ENCODE data around the gene SHB. TPM values are rescaled to one million over a fixed set of nuclear protein-coding genes. Genes with fewer than 3 reads are reported as not detected.

The SHB gene
- total RNA-seq, 1 experiment from 2014 or later: 20.0 TPM

GRCh38 chr9:38091310-38092199, 22.5 kb upstream of the SHB start:
- H3K27me3 ChIP-seq: no peaks in the 10 kb centered on the region
- H3K36me3 ChIP-seq: no peaks in the 10 kb centered on the region
- no peak overlapping the region for H3K4me3 ChIP-seq
- H3K9me3 ChIP-seq: no peaks in the 10 kb centered on the region
- DNase-seq: no peak

GRCh38 chr9:38090170-38090569, 21.1 kb upstream of the SHB start:
- Histone ChIP-seq H3K36me3 (no peaks in the 10 kb centered on the region), H3K4me3 (no peak overlapping the region), H3K9me3 (no peaks in the 10 kb centered on the region), H3K27me3 (no peaks in the 10 kb centered on the region)
- no peak for DNase-seq

- no peak for DNase-seq
- Histone ChIP-seq H3K9me3 (no peaks in the 10 kb centered on the region), H3K4me3 (no peak overlapping the region), H3K36me3 (no peaks in the 10 kb centered on the region), H3K27me3 (no peaks in the 10 kb centered on the region)
Observed at GRCh38 chr9:38089387-38090165, 20.5 kb upstream of the SHB start.

DNA sequence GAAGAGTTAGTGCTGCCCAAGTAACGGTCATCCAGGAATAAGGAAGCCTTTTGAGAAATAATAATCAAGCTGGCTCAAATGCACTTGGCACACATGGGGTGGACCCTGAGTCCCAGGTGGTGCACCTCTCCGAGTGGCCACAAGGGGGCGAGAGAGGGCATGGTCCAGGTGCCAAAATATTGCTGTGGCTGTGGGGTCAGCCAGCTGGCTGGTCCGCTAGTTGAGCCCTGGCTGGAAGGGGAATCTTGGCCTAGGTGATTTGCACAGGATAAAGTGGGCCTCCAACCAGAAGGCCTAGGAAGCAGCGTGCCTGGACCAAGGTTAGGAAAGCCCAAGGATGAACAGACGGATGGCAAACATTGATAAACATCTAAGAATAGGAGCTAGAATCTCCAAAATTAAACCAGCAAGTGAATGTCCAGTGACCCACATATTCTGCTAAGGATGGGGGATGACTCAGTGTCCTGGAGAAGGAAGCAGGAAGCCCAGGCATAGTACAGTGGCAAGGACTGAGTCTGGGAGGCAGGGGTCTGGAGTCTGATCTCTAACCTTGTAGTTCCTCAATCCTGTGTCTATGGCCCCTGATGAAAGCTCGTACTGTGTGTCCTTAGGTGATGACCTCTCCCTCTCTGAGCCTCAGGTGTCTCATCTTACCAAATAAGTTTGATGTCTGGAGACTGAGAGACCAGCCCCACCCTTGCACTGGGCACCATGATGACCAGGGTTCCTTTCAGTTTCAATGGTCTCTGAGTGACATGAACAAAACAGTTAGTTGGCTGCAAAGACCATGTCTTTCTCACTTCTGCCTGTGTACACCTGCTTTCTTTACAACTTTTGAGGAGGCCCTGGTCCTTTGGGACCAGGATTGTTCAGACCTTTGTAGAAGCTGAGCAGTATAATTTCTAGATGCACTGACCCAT, 19.2 kb upstream of the SHB start:
- Histone ChIP-seq H3K4me3 (no peak overlapping the region), H3K9me3 (no peaks in the 10 kb centered on the region), H3K27me3 (no peaks in the 10 kb centered on the region), H3K36me3 (no peaks in the 10 kb centered on the region)
- no peak for DNase-seq

GRCh38 chr9:38086496-38086895, 17.5 kb upstream of the SHB start:
- Histone ChIP-seq H3K27me3 (no peaks in the 10 kb centered on the region), H3K4me3 (no peak overlapping the region)

DNA sequence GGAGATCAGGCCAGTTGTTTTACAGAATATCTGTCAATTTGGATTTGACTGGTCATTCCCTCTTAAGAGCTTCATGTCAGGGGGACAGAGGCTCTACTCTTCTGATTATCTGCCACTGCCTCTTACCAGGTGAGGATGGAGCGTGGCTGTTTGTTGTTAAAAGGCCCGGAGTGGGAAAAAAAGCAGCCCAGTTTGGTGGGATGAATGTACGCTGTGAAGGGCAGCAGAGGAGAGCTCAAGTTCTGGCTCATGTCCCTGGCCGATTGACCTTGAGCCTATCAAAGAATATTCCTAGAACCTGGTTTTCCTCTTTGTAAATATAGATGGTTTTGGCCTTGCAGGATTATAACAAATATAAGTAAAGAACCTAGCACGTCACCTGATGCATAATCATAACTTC, 16.3 kb upstream of the SHB start:
- Histone ChIP-seq H3K27me3 (no peaks in the 10 kb centered on the region), H3K9me3 (no peaks in the 10 kb centered on the region), H3K36me3 (no peaks in the 10 kb centered on the region), H3K4me3 (no peak overlapping the region)
- no peak for DNase-seq

More at GRCh38 chr9:38086496-38086895, 17.5 kb upstream of the SHB start:
- DNase-seq: no peak
- no peaks in the 10 kb centered on the region for H3K36me3 ChIP-seq
- H3K9me3 ChIP-seq: no peaks in the 10 kb centered on the region

- Histone ChIP-seq H3K4me3 (no peak overlapping the region), H3K36me3 (no peaks in the 10 kb centered on the region), H3K27me3 (no peaks in the 10 kb centered on the region), H3K9me3 (no peaks in the 10 kb centered on the region)
- no peak for DNase-seq
Observed at GRCh38 chr9:38084556-38084880, 15.5 kb upstream of the SHB start.

- no peaks in the 10 kb centered on the region for H3K9me3 ChIP-seq
- H3K36me3 ChIP-seq: no peaks in the 10 kb centered on the region
- no peak for DNase-seq
- H3K27me3 ChIP-seq: no peaks in the 10 kb centered on the region
- no peak overlapping the region for H3K4me3 ChIP-seq
Observed at GRCh38 chr9:38083858-38084555, 15.0 kb upstream of the SHB start.

DNA sequence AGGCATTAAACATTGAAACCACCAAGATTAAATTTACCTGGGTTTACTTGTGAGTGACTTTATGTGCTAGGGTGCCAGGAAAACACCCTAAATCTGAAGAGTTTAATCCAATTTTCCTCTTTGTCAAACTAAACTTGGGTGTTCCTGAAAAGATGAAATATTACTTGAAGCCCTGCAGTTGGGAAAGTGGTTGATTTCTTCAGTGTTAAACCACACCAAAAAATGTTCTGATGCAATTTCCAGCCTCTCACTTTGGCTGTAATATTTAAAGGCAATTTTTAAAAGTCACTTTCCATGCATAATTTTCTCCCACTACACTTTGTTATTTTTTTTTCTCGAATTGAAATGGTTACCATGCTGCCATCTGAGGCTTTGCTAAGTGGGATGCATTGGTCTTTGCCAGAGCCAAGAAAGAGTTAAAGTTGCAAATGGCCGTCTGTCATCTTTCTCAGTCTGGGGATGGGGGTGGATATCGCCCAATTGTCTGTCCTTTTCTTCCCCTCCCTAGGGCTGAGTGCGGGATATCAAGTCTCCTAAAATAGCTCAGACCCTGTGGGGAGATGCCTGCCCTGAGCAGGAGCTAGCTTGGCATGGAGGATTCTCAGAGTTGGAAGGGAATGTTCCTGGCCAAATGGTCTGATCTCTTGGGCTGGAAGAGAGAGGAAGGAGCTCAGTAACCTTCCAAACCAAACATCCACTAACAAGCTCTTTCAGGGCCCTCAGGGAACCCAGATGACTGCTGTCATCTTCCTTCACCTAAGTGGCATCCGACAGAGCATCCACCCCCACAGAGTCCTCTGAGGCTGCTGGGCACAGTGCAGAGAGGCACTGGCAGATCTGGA, 13.6 kb upstream of the SHB start:
- no peaks in the 10 kb centered on the region for H3K27me3 ChIP-seq
- H3K4me3 ChIP-seq: no peak overlapping the region
- no peaks in the 10 kb centered on the region for H3K36me3 ChIP-seq
- no peak for DNase-seq
- H3K9me3 ChIP-seq: no peaks in the 10 kb centered on the region

GRCh38 chr9:38081356-38082108, 12.5 kb upstream of the SHB start:
- Histone ChIP-seq H3K9me3 (no peaks in the 10 kb centered on the region), H3K4me3 (no peak overlapping the region), H3K36me3 (no peaks in the 10 kb centered on the region), H3K27me3 (no peaks in the 10 kb centered on the region)
- DNase-seq: no peak

DNA sequence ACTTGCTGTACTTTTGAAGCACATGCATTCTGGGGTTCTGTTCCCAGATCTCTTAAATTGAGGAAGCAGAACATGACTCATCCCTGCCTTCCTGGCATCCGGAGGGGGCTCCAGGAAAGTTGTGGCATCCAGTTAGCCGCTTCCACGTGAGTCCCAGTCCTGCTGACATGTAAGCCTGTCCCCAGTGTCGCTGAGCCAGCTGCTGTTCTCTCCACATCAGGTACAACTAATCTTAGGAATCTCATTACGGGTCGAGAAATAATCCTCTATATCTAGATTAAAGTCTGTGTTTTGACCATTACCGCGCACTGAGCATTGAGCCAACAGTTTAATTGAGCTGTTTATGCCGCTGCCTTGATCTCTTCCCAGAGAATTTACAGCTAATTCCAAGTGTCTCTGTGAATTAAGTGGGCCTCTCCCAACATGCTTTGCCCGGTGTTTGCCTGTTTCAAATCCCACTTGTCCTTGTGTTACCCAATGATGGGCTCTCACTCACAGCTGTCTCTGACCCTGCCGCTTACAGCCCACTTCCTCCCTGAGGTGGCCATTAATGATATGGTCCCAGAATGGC, 10.5 kb upstream of the SHB start:
- Histone ChIP-seq H3K36me3 (no peaks in the 10 kb centered on the region), H3K27me3 (no peaks in the 10 kb centered on the region), H3K9me3 (no peaks in the 10 kb centered on the region), H3K4me3 (no peak overlapping the region)
- peak; percentile 55 for DNase-seq

GRCh38 chr9:38075272-38075671, 6.2 kb upstream of the SHB start:
- no peak overlapping the region for H3K4me3 ChIP-seq
- H3K27me3 ChIP-seq: no peaks in the 10 kb centered on the region
- no peaks in the 10 kb centered on the region for H3K36me3 ChIP-seq
- DNase-seq: no peak
- H3K9me3 ChIP-seq: no peaks in the 10 kb centered on the region

DNA sequence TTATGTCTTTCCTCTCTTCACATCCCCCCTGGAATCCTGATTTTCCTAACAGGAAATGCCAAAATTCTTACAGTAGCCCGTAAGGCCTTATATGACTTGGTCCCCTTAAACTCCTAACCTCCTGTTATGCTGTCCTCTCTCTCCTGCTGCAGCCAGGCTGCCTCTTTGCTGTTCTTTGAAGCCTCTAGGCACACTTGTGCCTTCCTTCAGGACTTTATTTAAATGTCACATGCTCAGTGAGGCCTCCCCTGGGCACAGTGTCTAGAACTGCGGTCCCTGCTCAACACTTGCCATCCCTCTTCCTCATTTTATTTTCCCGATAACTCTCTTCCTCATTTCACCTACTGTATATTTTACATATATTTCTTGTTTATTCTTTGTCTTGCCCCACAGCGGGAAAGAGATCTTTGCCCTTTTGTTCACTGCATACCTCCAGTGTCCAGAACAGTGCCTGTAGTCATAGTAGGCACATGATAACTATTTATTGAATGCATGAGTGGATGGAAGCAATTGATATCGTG, 5.5 kb upstream of the SHB start:
- Histone ChIP-seq H3K4me3 (no peak overlapping the region), H3K36me3 (no peaks in the 10 kb centered on the region), H3K9me3 (no peaks in the 10 kb centered on the region), H3K27me3 (no peaks in the 10 kb centered on the region)
- no peak for DNase-seq

GRCh38 chr9:38073882-38074281, 4.9 kb upstream of the SHB start:
- H3K4me3 ChIP-seq: no peak overlapping the region

More at GRCh38 chr9:38073882-38074281, 4.9 kb upstream of the SHB start:
- Histone ChIP-seq H3K9me3 (no peaks in the 10 kb centered on the region), H3K27me3 (no peaks in the 10 kb centered on the region), H3K36me3 (no peaks in the 10 kb centered on the region)
- no peak for DNase-seq

Measured in MG63 (cell line).